HCT116 (cell line): ENCODE measurements around the gene HAX1. TPM values are rescaled to one million over a fixed set of nuclear protein-coding genes. Genes with fewer than 3 reads are reported as not detected.
A peak's percentile ranks its signal among the peaks of the same experiment; 100 is the strongest.

Source experiments
- ATAC-seq: fragments of 200-7000 bp; cut with Tn5 transposase; 2 replicates; pipeline ENCODE4 v1.9.1; 2020; ENCODE audit warnings: mild to moderate bottlenecking, moderate library complexity
- BruUV-seq: library from RNA; stranded (reverse); fragments of 400-500 nt; replicated peaks from 2 replicates; lab custom pipeline; 2021; lab: Mats Ljungman, UMichigan
- CTCF ChIA-PET: fragments of 300-600 bp; sonication (Branson Sonifier 250); formaldehyde crosslinking; loops from one replicate; lab custom pipeline; 2021; ENCODE audit warnings: antibody characterized with exemption; lab: Charles Lee
- POLR2A ChIA-PET: fragments of 300-600, 350-600 bp; sonication (Branson Sonifier 250); formaldehyde crosslinking; loops from one replicate; lab custom pipeline; 2021; ENCODE audit warnings: antibody characterized with exemption; lab: Charles Lee
- RAD21 ChIA-PET, 2 experiments: fragments of 300-600 bp; sonication (Branson Sonifier 250); formaldehyde crosslinking; loops; one replicate each; lab custom pipeline; 2023; ENCODE audit warnings: low total read pairs in 2 of 2; ENCODE audit not compliant: uncharacterized antibody in 2 of 2, unreplicated experiment in 2 of 2, low non-redundant PET in 1 of 2; lab: Charles Lee
- DNase-seq: peaks from one replicate; pipeline ENCODE4 v3.0.0-alpha.2; 2010; ENCODE audit warnings: low read depth, low spot score
- H2AFZ ChIP-seq: fragments of 200-600 bp; shearing (Covaris generic), sonication (generic); 2 replicates; pipeline ENCODE4 v1.6.1; 2017; ENCODE audit warnings: low read depth, mixed run types, mixed read lengths, antibody characterized with exemption, low read length; ENCODE audit not compliant: poor library complexity, severe bottlenecking
- H3K27ac ChIP-seq: 2 replicates; pipeline ENCODE4 v1.5.1; 2012; ENCODE audit warnings: low read depth, low read length
- H3K27me3 ChIP-seq: fragments of 200-600 bp; sonication (generic); 2 replicates; pipeline ENCODE4 v1.6.1; 2016; ENCODE audit warnings: mixed run types, low read length, mixed read lengths; ENCODE audit not compliant: insufficient read depth
- H3K36me3 ChIP-seq, 2 experiments: fragments of 200-500 bp in 1 of 2; fragments of 200-600 bp in 1 of 2; sonication (Bioruptor generic) in 1 of 2; sonication (generic) in 1 of 2; 2 replicates each; pipeline versions ENCODE4 v1.5.1 to v1.6.1; 2014 to 2016; ENCODE audit warnings: low read length in 2 of 2, inconsistent platforms in 1 of 2, mixed read lengths in 1 of 2, mixed run types in 1 of 2; ENCODE audit not compliant: insufficient read depth in 2 of 2, control insufficient read depth in 1 of 2
- H3K4me1 ChIP-seq, 2 experiments: fragments of 200-600 bp in 1 of 2; sonication (generic) in 1 of 2; 2 replicates each; pipeline versions ENCODE4 v1.5.1 to v1.6.1; 2012 to 2017; ENCODE audit warnings: low read length in 2 of 2, inconsistent platforms in 1 of 2, mild to moderate bottlenecking in 1 of 2, mixed read lengths in 1 of 2, mixed run types in 1 of 2, moderate library complexity in 1 of 2; ENCODE audit not compliant: insufficient read depth in 2 of 2, control insufficient read depth in 1 of 2
- H3K4me2 ChIP-seq: fragments of 200-600 bp; sonication (generic); 2 replicates; pipeline ENCODE4 v1.6.1; 2017; ENCODE audit warnings: mixed run types, low read length, mixed read lengths
- H3K4me3 ChIP-seq, 2 experiments: fragments of 200-600 bp in 1 of 2; sonication (generic) in 1 of 2; replicated peaks in 1 of 2; 2 replicates each; pipeline ENCODE4 v1.5.1; 2011 to 2016; ENCODE audit warnings: low read length in 2 of 2, control low read depth in 1 of 2, low read depth in 1 of 2, mild to moderate bottlenecking in 1 of 2, mixed read lengths in 1 of 2, mixed run types in 1 of 2
- H3K79me2 ChIP-seq: fragments of 200-600 bp; sonication (generic); 2 replicates; pipeline ENCODE4 v1.6.1; 2017; ENCODE audit warnings: mild to moderate bottlenecking, mixed run types, low read length, moderate library complexity, mixed read lengths; ENCODE audit not compliant: insufficient read depth
- H3K9ac ChIP-seq: fragments of 200-600 bp; sonication (generic); 2 replicates; pipeline ENCODE4 v1.6.1; 2016; ENCODE audit warnings: low read length, mixed read lengths
- H3K9me2 ChIP-seq: fragments of 200-600 bp; sonication (generic), shearing (Covaris generic); 2 replicates; pipeline ENCODE4 v1.6.1; 2017; ENCODE audit warnings: mixed run types, mild to moderate bottlenecking, moderate library complexity; ENCODE audit not compliant: insufficient read depth
- H3K9me3 ChIP-seq, 2 experiments: fragments of 200-500 bp in 1 of 2; fragments of 200-600 bp in 1 of 2; sonication (Bioruptor generic) in 1 of 2; sonication (generic) in 1 of 2; 2 replicates each; pipeline ENCODE4 v1.6.1; 2014 to 2017; ENCODE audit warnings: low read length in 2 of 2, mixed read lengths in 2 of 2, inconsistent platforms in 1 of 2, low read depth in 1 of 2, mild to moderate bottlenecking in 1 of 2, mixed run types in 1 of 2, moderate library complexity in 1 of 2; ENCODE audit not compliant: control insufficient read depth in 1 of 2, insufficient read depth in 1 of 2
- H4K20me1 ChIP-seq: fragments of 200-600 bp; sonication (generic), shearing (Covaris generic); 2 replicates; pipeline ENCODE4 v1.6.1; 2017; ENCODE audit warnings: mixed run types, mild to moderate bottlenecking, moderate library complexity; ENCODE audit not compliant: insufficient read depth
- CBX3 ChIP-seq: IDR thresholded peaks from 2 replicates; pipeline ENCODE4 v1.6.1; 2012; ENCODE audit warnings: low read depth
- ELF1 ChIP-seq: IDR thresholded peaks from 2 replicates; pipeline ENCODE4 v1.6.1; 2012; ENCODE audit warnings: low read depth, borderline replicate concordance
- JUND ChIP-seq: IDR thresholded peaks from 2 replicates; pipeline ENCODE4 v1.6.1; 2012
- SP1 ChIP-seq: IDR thresholded peaks from 2 replicates; pipeline ENCODE4 v1.6.1; 2012; ENCODE audit warnings: low read depth
- SRF ChIP-seq: IDR thresholded peaks from 2 replicates; pipeline ENCODE4 v1.6.1; 2012; ENCODE audit warnings: low read depth
- ZNF274 ChIP-seq: fragments of 200-500 bp; sonication (Bioruptor generic); IDR thresholded peaks from 2 replicates; pipeline ENCODE4 v1.6.1; 2014; ENCODE audit warnings: mild to moderate bottlenecking, low read depth, low read length, inconsistent platforms
- intact Hi-C: fragments of 100-400 bp; cut with micrococcal nuclease; formaldehyde crosslinking; loops from 2 replicates; pipeline ENCODE4 v1.10.0; 2022
- total RNA-seq: library from RNA; stranded (reverse); gene quantifications from one replicate; pipeline ENCODE4 v1.2.1, GENCODE V29; 2021; ENCODE audit not compliant: unreplicated experiment
- TF ChIP-seq, protein P1 (sequence below), 3 experiments: fragments of 200-600 bp in 1 of 3; sonication (generic) in 1 of 3; IDR thresholded peaks in 2 of 3; conservative IDR thresholded peaks in 1 of 3; 2 replicates each; pipeline ENCODE4 v1.5.1; 2012 to 2017; ENCODE audit warnings: low read depth in 2 of 3, low read length in 2 of 3, antibody characterized with exemption in 1 of 3, borderline replicate concordance in 1 of 3, control low read depth in 1 of 3, mild to moderate bottlenecking in 1 of 3, mixed read lengths in 1 of 3, mixed run types in 1 of 3, moderate library complexity in 1 of 3; ENCODE audit not compliant: insufficient read depth in 1 of 3

Gene HAX1
- total RNA-seq, 1 experiment from 2014 or later, result 93.6 TPM

DNA sequence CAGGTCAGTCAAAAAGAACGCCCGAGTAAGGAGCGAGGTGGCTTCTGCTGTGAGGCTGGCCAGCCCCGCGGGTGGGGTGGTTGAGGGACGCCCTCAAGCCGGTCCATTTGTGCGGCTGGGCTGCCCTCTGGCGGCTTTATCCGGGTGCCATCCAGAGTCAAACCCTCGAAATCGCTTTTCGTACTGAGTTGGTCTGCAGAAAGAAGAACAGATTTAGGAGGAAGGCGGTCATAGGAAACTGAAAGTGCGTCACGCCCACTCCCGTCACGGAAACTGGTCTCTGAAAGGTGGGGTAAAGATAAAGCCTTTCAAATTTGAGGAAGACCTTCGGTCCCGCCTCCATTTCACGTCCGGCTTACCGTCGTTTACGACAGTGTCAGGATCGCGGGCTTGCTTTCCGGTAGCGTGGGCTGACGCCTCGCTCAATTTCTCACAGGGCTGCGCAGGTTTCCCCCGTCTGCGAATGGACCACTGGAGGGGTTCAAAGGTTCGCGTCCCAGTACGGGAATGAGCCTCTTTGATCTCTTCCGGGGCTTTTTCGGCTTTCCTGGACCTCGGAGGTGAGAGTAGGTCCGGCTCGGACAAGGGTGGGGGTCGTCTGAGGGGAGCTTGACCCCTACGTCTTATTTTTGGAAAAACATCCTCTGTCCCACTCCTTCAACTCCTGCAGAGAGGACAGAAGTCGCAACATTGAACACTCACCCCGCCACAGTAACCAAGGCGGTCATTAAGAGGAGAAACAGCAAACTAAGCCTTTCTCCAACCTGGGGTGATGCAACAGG, at the start of gene HAX1 (continued):
- TF ChIP-seq JUND, result no peak
- TF ChIP-seq, protein P1, sequence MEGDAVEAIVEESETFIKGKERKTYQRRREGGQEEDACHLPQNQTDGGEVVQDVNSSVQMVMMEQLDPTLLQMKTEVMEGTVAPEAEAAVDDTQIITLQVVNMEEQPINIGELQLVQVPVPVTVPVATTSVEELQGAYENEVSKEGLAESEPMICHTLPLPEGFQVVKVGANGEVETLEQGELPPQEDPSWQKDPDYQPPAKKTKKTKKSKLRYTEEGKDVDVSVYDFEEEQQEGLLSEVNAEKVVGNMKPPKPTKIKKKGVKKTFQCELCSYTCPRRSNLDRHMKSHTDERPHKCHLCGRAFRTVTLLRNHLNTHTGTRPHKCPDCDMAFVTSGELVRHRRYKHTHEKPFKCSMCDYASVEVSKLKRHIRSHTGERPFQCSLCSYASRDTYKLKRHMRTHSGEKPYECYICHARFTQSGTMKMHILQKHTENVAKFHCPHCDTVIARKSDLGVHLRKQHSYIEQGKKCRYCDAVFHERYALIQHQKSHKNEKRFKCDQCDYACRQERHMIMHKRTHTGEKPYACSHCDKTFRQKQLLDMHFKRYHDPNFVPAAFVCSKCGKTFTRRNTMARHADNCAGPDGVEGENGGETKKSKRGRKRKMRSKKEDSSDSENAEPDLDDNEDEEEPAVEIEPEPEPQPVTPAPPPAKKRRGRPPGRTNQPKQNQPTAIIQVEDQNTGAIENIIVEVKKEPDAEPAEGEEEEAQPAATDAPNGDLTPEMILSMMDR (IDR thresholded peaks at IDR 0.05 in 2 of 3, conservative IDR thresholded peaks at IDR 0.05 in 1 of 3; ENCODE audit: borderline replicate concordance in 1 of 3, insufficient read depth in 1 of 3, low read depth in 2 of 3, low read length in 2 of 3), result peak; percentile 71 to 92 (median 91)
- TF ChIP-seq SRF, result no peak
- peak; percentile 63; the same call in 1 of the 2 replicates for TF ChIP-seq SP1

DNA sequence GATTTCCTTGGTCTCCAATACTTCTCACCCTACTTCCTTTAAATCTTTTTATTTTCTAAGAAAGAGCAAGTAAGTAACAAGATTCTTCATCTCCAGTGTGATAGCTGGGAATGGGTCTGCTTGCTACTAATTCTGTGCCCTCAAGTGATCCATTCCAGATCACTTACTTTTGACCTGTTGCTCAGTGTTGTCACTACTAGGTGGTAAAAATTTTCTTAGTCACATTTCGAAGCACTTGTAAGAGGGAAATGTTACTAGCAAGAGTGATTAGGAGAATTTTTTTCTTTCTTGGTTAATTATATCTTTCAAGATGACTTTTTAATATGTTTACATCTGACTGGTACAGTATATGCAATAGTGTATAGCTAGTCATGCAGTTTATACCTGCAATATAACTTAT, 49.5 kb upstream of the HAX1 start:
- no peak overlapping the region for H2AFZ ChIP-seq
- CTCF ChIA-PET, result no interaction called here
- H3K4me3 ChIP-seq, result no peak overlapping the region
- peak overlapping the region; percentile 83 for H3K4me2 ChIP-seq
- H3K36me3 ChIP-seq, result peaks cover 14 to 31% of the 10 kb centered on the region in 2 experiments
- peaks cover 13% of the 10 kb centered on the region; the same call in 1 of the 2 replicates for H4K20me1 ChIP-seq
- no peaks in the 10 kb centered on the region for H3K9me3 ChIP-seq
- POLR2A ChIA-PET, result no interaction called here
- RAD21 ChIA-PET, result no interaction called here
- H3K27ac ChIP-seq, result no peak overlapping the region
- H3K4me1 ChIP-seq, result peaks cover 8 to 20% of the 10 kb centered on the region in 2 experiments; a peak in 3 of 4 replicates
- peaks cover 94% of the 10 kb centered on the region for H3K79me2 ChIP-seq
- H3K9me2 ChIP-seq, result no peaks in the 10 kb centered on the region
- DNase-seq (no peak), ATAC-seq (no peak)
- intact Hi-C loops, result no loop called here
- TF ChIP-seq ELF1, result no peak
- TF ChIP-seq CBX3, result no peak
- TF ChIP-seq ZNF274, result no peak
- BruUV-seq, result no TSS peak
- no peak overlapping the region for H3K9ac ChIP-seq
- no peaks in the 10 kb centered on the region for H3K27me3 ChIP-seq
